Measurements from ENCODE around the gene CAPN8.

CAPN8 gene

DNA sequence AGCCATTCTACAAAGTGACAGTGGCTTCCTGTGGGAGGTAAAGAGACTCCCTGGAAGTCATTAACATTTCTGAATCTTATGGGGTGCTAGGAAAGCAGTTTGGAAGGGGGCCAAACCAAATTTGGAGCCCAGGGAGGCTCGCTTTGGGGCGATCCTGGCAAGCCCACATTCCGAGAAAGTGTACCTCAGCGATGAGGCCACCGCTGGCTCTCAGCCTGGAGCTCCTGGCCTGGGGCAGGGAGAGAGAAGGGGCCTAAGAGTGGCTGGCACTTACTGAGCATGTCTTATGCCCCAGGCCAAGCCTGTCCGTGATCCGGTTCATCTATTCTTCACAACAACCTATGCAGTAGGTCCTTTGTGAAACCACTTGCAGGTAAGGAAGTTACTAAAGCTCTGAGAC is 173.5 kb downstream of the CAPN8 start:
- FAIRE-seq, result no peak
- DNase-seq (ENCODE audit: insufficient read length, low spot score), result no peak

Measured in HTR-8/SVneo (cell line).